K562 (cell line): ENCODE results near the gene SOCS7. TPM values are rescaled to one million over a fixed set of nuclear protein-coding genes. Genes with fewer than 3 reads are reported as not detected.
A peak's percentile ranks its signal among the peaks of the same experiment; 100 is the strongest.

Experiments
- ATAC-seq: fragments of 200-7000 bp; cut with Tn5 transposase; 3 replicates; pipeline ENCODE4 v1.9.1; 2020; ENCODE audit warnings: moderate library complexity
- BruUV-seq: library from RNA; stranded (reverse); fragments of 400-500 nt; replicated peaks from 2 replicates; lab custom pipeline; 2021; lab: Mats Ljungman, UMichigan
- CTCF ChIA-PET: fragments of 300-600 bp; formaldehyde crosslinking; extraction: SDS; loops from one replicate; lab custom pipeline; 2021; ENCODE audit warnings: low intra/inter-chr PET ratio; lab: Yijun Ruan, JAX
- POLR2A ChIA-PET: fragments of 300-600, 350-650 bp; sonication (Branson Sonifier 250); formaldehyde crosslinking; extraction: SDS; loops from one replicate; lab custom pipeline; 2021; ENCODE audit warnings: antibody characterized with exemption, inconsistent platforms; lab: Yijun Ruan, JAX
- DNase-seq, 4 experiments: peaks; one replicate each; pipeline versions ENCODE4 v3.0.0 to v3.0.0-alpha.2; 2011 to 2018; ENCODE audit warnings: low spot score in 3 of 4, mixed read lengths in 3 of 4; ENCODE audit errors: extremely low read depth in 1 of 4
- FAIRE-seq: peaks from 2 replicates; lab custom pipeline; 2011; peaks lifted over from hg19 to GRCh38; lab: Jason Lieb, UNC
- H2AFZ ChIP-seq: 2 replicates; pipeline ENCODE4 v1.6.0; 2011; ENCODE audit warnings: low read depth, low read length, control low read depth, inconsistent platforms
- H3K27ac ChIP-seq: fragments of 200-600 bp; 3 replicates; pipeline ENCODE4 v1.8.0; 2011; ENCODE audit warnings: low read depth, mild to moderate bottlenecking, control low read depth, inconsistent platforms, low read length, moderate library complexity, mixed read lengths; ENCODE audit errors: extremely low read depth
- H3K27me3 ChIP-seq, 2 experiments: fragments of 300-600 bp in 1 of 2; 2 replicates in 1 of 2; 3 replicates in 1 of 2; pipeline versions ENCODE4 v1.6.0 to v1.8.0; 2011; ENCODE audit warnings: inconsistent platforms in 2 of 2, low read length in 2 of 2, mild to moderate bottlenecking in 1 of 2, mixed read lengths in 1 of 2, moderate library complexity in 1 of 2; ENCODE audit not compliant: control insufficient read depth in 2 of 2, insufficient read depth in 2 of 2
- H3K36me3 ChIP-seq: fragments of 300-600 bp; 3 replicates; pipeline ENCODE4 v1.8.0; 2011; ENCODE audit warnings: mild to moderate bottlenecking, low read length, inconsistent platforms; ENCODE audit not compliant: control insufficient read depth, insufficient read depth
- H3K4me1 ChIP-seq, 2 experiments: fragments of 200-600 bp in 1 of 2; replicated peaks in 1 of 2; 2 replicates in 1 of 2; 3 replicates in 1 of 2; pipeline versions ENCODE4 v1.5.1 to v1.8.0; 2011; ENCODE audit warnings: inconsistent platforms in 2 of 2, low read length in 2 of 2, mild to moderate bottlenecking in 1 of 2, mixed read lengths in 1 of 2, moderate library complexity in 1 of 2; ENCODE audit not compliant: control insufficient read depth in 2 of 2, insufficient read depth in 2 of 2
- H3K4me2 ChIP-seq: 2 replicates; pipeline ENCODE4 v1.6.1; 2011; ENCODE audit warnings: low read length, control low read depth, inconsistent platforms, mixed read lengths; ENCODE audit not compliant: insufficient read depth
- H3K4me3 ChIP-seq: fragments of 200-600 bp; sonication (generic), shearing (Covaris generic); 2 replicates; pipeline ENCODE4 v1.5.1; 2016; ENCODE audit warnings: control low read depth, inconsistent platforms
- H3K79me2 ChIP-seq: fragments of 200-600 bp; 3 replicates; pipeline ENCODE4 v1.8.0; 2011; ENCODE audit warnings: low read length, inconsistent platforms; ENCODE audit not compliant: control insufficient read depth, insufficient read depth
- H3K9ac ChIP-seq, 2 experiments: 2 replicates each; pipeline versions ENCODE4 v1.6.0 to v1.6.1; 2011; ENCODE audit warnings: low read depth in 2 of 2, low read length in 2 of 2, control low read depth in 1 of 2, inconsistent platforms in 1 of 2, mild to moderate bottlenecking in 1 of 2, mixed read lengths in 1 of 2; ENCODE audit not compliant: insufficient read depth in 1 of 2
- H3K9me1 ChIP-seq: one replicate; pipeline ENCODE4 v1.6.0; 2011; ENCODE audit warnings: inconsistent platforms, mild to moderate bottlenecking, low read length, moderate library complexity; ENCODE audit not compliant: control insufficient read depth, insufficient read depth
- H3K9me3 ChIP-seq: replicated peaks from 2 replicates; pipeline ENCODE4 v1.5.1; 2011; ENCODE audit warnings: low read depth, low read length, inconsistent platforms; ENCODE audit not compliant: control insufficient read depth, insufficient read depth
- H4K20me1 ChIP-seq: replicated peaks from 2 replicates; pipeline ENCODE4 v1.6.1; 2011; ENCODE audit warnings: low read length, inconsistent platforms, mixed read lengths; ENCODE audit not compliant: control insufficient read depth, insufficient read depth
- BCL6 ChIP-seq: fragments of 250-450 bp; sonication (Bioruptor Pico); IDR thresholded peaks from 2 replicates; pipeline ENCODE4 v1.4.0; 2020
- BCOR ChIP-seq: fragments of 450-650 bp; IDR thresholded peaks from 2 replicates; pipeline ENCODE4 v1.6.1; 2016
- FOS ChIP-seq: IDR thresholded peaks from 3 replicates; pipeline ENCODE4 v1.6.1; 2011; ENCODE audit not compliant: insufficient read length; ENCODE audit errors: extremely low read depth
- GATA2 ChIP-seq: sonication (generic); formaldehyde crosslinking; IDR thresholded peaks from 2 replicates; pipeline ENCODE4 v1.4.0; 2020; ENCODE audit warnings: mild to moderate bottlenecking, missing genetic modification reagents
- RBM25 ChIP-seq: fragments of 200-400 bp; formaldehyde crosslinking; IDR thresholded peaks from 2 replicates; pipeline ENCODE4 v1.6.1; 2018; ENCODE audit warnings: low read length, low read depth, moderate library complexity; ENCODE audit not compliant: severe bottlenecking
- SMC3 ChIP-seq: conservative IDR thresholded peaks from 2 replicates; pipeline ENCODE4 v1.6.1; 2011; ENCODE audit warnings: low read depth, low read length, improper control_type of control experiment; ENCODE audit not compliant: insufficient read depth
- ZNF384 ChIP-seq: IDR thresholded peaks from 2 replicates; pipeline ENCODE4 v1.6.1; 2012; ENCODE audit warnings: low read depth, low read length, improper control_type of control experiment
- ZNF407 ChIP-seq: fragments of 450-650 bp; IDR thresholded peaks from 2 replicates; pipeline ENCODE4 v1.6.1; 2016; ENCODE audit warnings: low read depth
- in situ Hi-C: fragments of 300-500 bp; cut with MboI; formaldehyde crosslinking; loops from 4 replicates; pipeline ENCODE4 v1.15.0; 2018; ENCODE audit warnings: inconsistent platforms, mixed read lengths
- intact Hi-C: fragments of 100-400 bp; cut with micrococcal nuclease; formaldehyde crosslinking; loops from 2 replicates; pipeline ENCODE4 v1.14.2; 2022
- polyA plus RNA-seq, 8 experiments: library from polyadenylated mRNA; depleted of rRNA in 4 of 8; stranded (reverse) in 5 of 8; unstranded in 3 of 8; fragments of >200 nt; fragmentation: Nextera tagmentation in 2 of 8; fragmentation: Illumina TruSeq in 1 of 8; extraction: Ambion mirVana in 2 of 8; extraction: Trizol in 1 of 8; gene quantifications; 2 replicates each; pipeline versions ENCODE4 v1.2.1 to v1.2.3, GENCODE V29; 2011 to 2014; ENCODE audit warnings: inconsistent platforms in 1 of 8, missing spikeins in 1 of 8
- total RNA-seq, 7 experiments: library from RNA; depleted of rRNA in 6 of 7; stranded (reverse); fragments of >200 nt in 6 of 7; fragmentation: Illumina TruSeq in 2 of 7; extraction: Trizol in 2 of 7; gene quantifications; 2 replicates each; pipeline versions ENCODE4 v1.2.1 to v1.2.3, GENCODE V29; 2011 to 2021; ENCODE audit warnings: low replicate concordance in 1 of 7

The SOCS7 gene
- total and polyA plus RNA-seq, 9 of the 15 experiments (the other 6 are each of a cell fraction or from before 2014, with no cell fraction given): 0.94 to 14.5 (median 8.2) TPM

- no peak for DNase-seq
- H3K9me1 ChIP-seq: no peaks in the 10 kb centered on the region
- peak; percentile 78 for TF ChIP-seq RBM25
- no peak for TF ChIP-seq GATA2 (CRISPR knock-in tag)
- no peak for TF ChIP-seq ZNF407
- TF ChIP-seq SMC3: no peak
- no peak for TF ChIP-seq FOS
- TF ChIP-seq BCL6: no peak
- TF ChIP-seq BCOR: 0 out of 2 replicates have a peak, but pooled peaks have one; percentile 66
- TF ChIP-seq ZNF384: peak; percentile 73
- no peak overlapping the region for H2AFZ ChIP-seq
- no peaks in the 10 kb centered on the region for H3K36me3 ChIP-seq
- peaks cover 6% of the 10 kb centered on the region; the same call in 1 of the 2 replicates for H4K20me1 ChIP-seq
- H3K79me2 ChIP-seq: no peaks in the 10 kb centered on the region
- H3K9me3 ChIP-seq: no peaks in the 10 kb centered on the region
- H3K27ac ChIP-seq: no peak overlapping the region
- ChIA-PET CTCF (no interaction called here), POLR2A (interaction anchor here (1.0 kb wide), 1 partner anchor 77 kb away, joined by 6 read pairs; no protein-coding TSS in a partner anchor)
- H3K9ac ChIP-seq: no peak overlapping the region
- FAIRE-seq: no peak
- ATAC-seq: no peak
- H3K4me3 ChIP-seq: no peak overlapping the region
- in situ Hi-C loops (no loop called here), intact Hi-C loops (no loop called here)
- no TSS peak for BruUV-seq
- H3K4me1 ChIP-seq: peaks cover 0 to 17% of the 10 kb centered on the region in 2 experiments; a peak in 2 of 5 replicates
- no peak overlapping the region for H3K4me2 ChIP-seq
- peaks cover 9 to 40% of the 10 kb centered on the region in 2 experiments; a peak in 4 of 5 replicates for H3K27me3 ChIP-seq
These were observed 74.8 kb downstream of the SOCS7 start for GRCh38 chr17:38426441-38426840.
